Common myeloid progenitor, CD34-positive (primary cell): ENCODE data around the gene FEZF2.

Experiments
- CTCF ChIA-PET: fragments of 350-600 bp; sonication (Branson Sonifier 250); formaldehyde crosslinking; loops from one replicate; lab custom pipeline; 2021; ENCODE audit warnings: antibody characterized with exemption; lab: Charles Lee
- POLR2A ChIA-PET: fragments of 350-600 bp; sonication (Branson Sonifier 250); formaldehyde crosslinking; loops from one replicate; lab custom pipeline; 2021; ENCODE audit warnings: antibody characterized with exemption; lab: Charles Lee
- DNase-seq, 3 donors: peaks; one replicate each; pipeline versions ENCODE4 v3.0.0 to v3.0.0-alpha.2; 2013
- H3K27ac ChIP-seq, 2 experiments: 1 replicate in 1 of 2; 2 replicates in 1 of 2; pipeline ENCODE4 v1.7.0; 2013; ENCODE audit warnings: inconsistent platforms in 2 of 2, low read length in 2 of 2, mild to moderate bottlenecking in 2 of 2, low read depth in 1 of 2, moderate library complexity in 1 of 2; ENCODE audit not compliant: severe bottlenecking in 2 of 2, insufficient read depth in 1 of 2, poor library complexity in 1 of 2
- H3K27me3 ChIP-seq, 5 experiments: replicated peaks in 2 of 5; 1 replicate in 3 of 5; 2 replicates in 2 of 5; pipeline versions ENCODE4 v1.6.1 to v1.7.0; 2013; ENCODE audit warnings: low read length in 4 of 5, mild to moderate bottlenecking in 2 of 5, moderate library complexity in 2 of 5, inconsistent platforms in 1 of 5; ENCODE audit not compliant: insufficient read depth in 5 of 5, control insufficient read depth in 4 of 5
- H3K36me3 ChIP-seq, 4 experiments: 1 replicate in 2 of 4; 2 replicates in 2 of 4; pipeline versions ENCODE4 v1.6.1 to v1.7.0; 2013; ENCODE audit warnings: low read length in 3 of 4, control low read depth in 1 of 4, mild to moderate bottlenecking in 1 of 4; ENCODE audit not compliant: control insufficient read depth in 4 of 4, insufficient read depth in 4 of 4
- H3K4me1 ChIP-seq, 4 experiments: 1 replicate in 3 of 4; 2 replicates in 1 of 4; pipeline versions ENCODE4 v1.6.1 to v1.7.1; 2013; ENCODE audit warnings: low read length in 3 of 4, mild to moderate bottlenecking in 3 of 4, control low read depth in 1 of 4, inconsistent platforms in 1 of 4, moderate library complexity in 1 of 4; ENCODE audit not compliant: control insufficient read depth in 4 of 4, insufficient read depth in 4 of 4; ENCODE audit errors: control extremely low read depth in 1 of 4
- H3K4me3 ChIP-seq, 7 experiments: 1 replicate in 4 of 7; 2 replicates in 3 of 7; pipeline versions ENCODE4 v1.5.1 to v1.7.0; 2013; ENCODE audit warnings: mild to moderate bottlenecking in 7 of 7, low read length in 6 of 7, moderate library complexity in 6 of 7, inconsistent platforms in 2 of 7, low read depth in 2 of 7, control low read depth in 1 of 7; ENCODE audit not compliant: insufficient read depth in 4 of 7, control insufficient read depth in 1 of 7; ENCODE audit errors: extremely low read depth in 1 of 7
- H3K9me3 ChIP-seq, 5 experiments: 1 replicate in 4 of 5; 2 replicates in 1 of 5; pipeline versions ENCODE4 v1.6.1 to v1.7.1; 2013; ENCODE audit warnings: low read length in 4 of 5, mild to moderate bottlenecking in 2 of 5, inconsistent platforms in 1 of 5, low read depth in 1 of 5, moderate library complexity in 1 of 5; ENCODE audit not compliant: control insufficient read depth in 4 of 5, insufficient read depth in 2 of 5; ENCODE audit errors: control extremely low read depth in 1 of 5
- WGBS: methylation state at CpG from one replicate; pipeline ENCODE4 v1.1.5; 2013; ENCODE audit not compliant: insufficient coverage; 5-methylcytosine and 5-hydroxymethylcytosine counted together

FEZF2 gene

GRCh38 chr3:62368705-62369475, 4.5 kb downstream of the FEZF2 start:
- Histone ChIP-seq H3K4me1 (peaks cover 0 to 32% (median 12%) of the 10 kb centered on the region in 4 experiments), H3K36me3 (no peaks in the 10 kb centered on the region), H3K9me3 (peaks cover 0 to 4% (median 0%) of the 10 kb centered on the region in 5 experiments), H3K27me3 (peaks cover 14 to 99% (median 62%) of the 10 kb centered on the region in 5 experiments), H3K4me3 (peak overlapping the region in 2 of 7 experiments; percentile 25 to 38), H3K27ac (no peak overlapping the region)
- CTCF ChIA-PET, result interaction anchor here (0.8 to 1.7 kb wide), 3 partner anchors 10 to 37 kb away, joined by 3 to 5 read pairs (median 4); no protein-coding TSS in a partner anchor
- DNase-seq, result peak in 1 of 3 donors; percentile 32
- POLR2A ChIA-PET, result no interaction called here
- 2% methylated on average over 54 of the region's 58 CpGs for WGBS

- H3K4me1 ChIP-seq, result peaks cover 0 to 27% (median 11%) of the 10 kb centered on the region in 4 experiments
- no peaks in the 10 kb centered on the region for H3K36me3 ChIP-seq
- H3K9me3 ChIP-seq, result peaks cover 0 to 4% (median 0%) of the 10 kb centered on the region in 5 experiments
- H3K27me3 ChIP-seq, result peaks cover 16 to 99% (median 64%) of the 10 kb centered on the region in 5 experiments
- CTCF ChIA-PET, result interaction anchor here (0.8 to 1.7 kb wide), 2 partner anchors 9 to 36 kb away, joined by 3 to 5 read pairs; no protein-coding TSS in a partner anchor
- POLR2A ChIA-PET, result no interaction called here
- no peak overlapping the region for H3K27ac ChIP-seq
- DNase-seq, result no peak
- WGBS, result 10% methylated on average over 17 of the region's 19 CpGs
- no peak overlapping the region for H3K4me3 ChIP-seq
These were observed 5.1 kb downstream of the FEZF2 start for GRCh38 chr3:62368290-62368704.

- ChIA-PET POLR2A (no interaction called here), CTCF (interaction anchor here (0.8 to 1.7 kb wide), 2 partner anchors 8 to 36 kb away, joined by 3 to 5 read pairs; no protein-coding TSS in a partner anchor)
- WGBS, result 2% methylated on average over 16 of the region's 25 CpGs
These were observed 5.6 kb downstream of the FEZF2 start for GRCh38 chr3:62367763-62368195.

GRCh38 chr3:62366126-62366484, 7.2 kb downstream of the FEZF2 start:
- H3K36me3 ChIP-seq, result no peaks in the 10 kb centered on the region
- no peak for DNase-seq
- no peak overlapping the region for H3K27ac ChIP-seq
- 17% methylated on average over 2 of the region's 4 CpGs for WGBS
- H3K4me1 ChIP-seq, result peaks cover 0 to 19% (median 9%) of the 10 kb centered on the region in 4 experiments
- H3K27me3 ChIP-seq, result peaks cover 16 to 93% (median 68%) of the 10 kb centered on the region in 5 experiments
- ChIA-PET CTCF (interaction anchor here (0.8 kb wide), 1 partner anchor 21 kb away, joined by 3 read pairs; no protein-coding TSS in a partner anchor), POLR2A (no interaction called here)
- H3K9me3 ChIP-seq, result peaks cover 0 to 4% (median 0%) of the 10 kb centered on the region in 5 experiments
- no peak overlapping the region for H3K4me3 ChIP-seq

More at GRCh38 chr3:62367763-62368195, 5.6 kb downstream of the FEZF2 start:
- no peak overlapping the region for H3K4me3 ChIP-seq
- no peak for DNase-seq
- H3K27ac ChIP-seq, result no peak overlapping the region
- peaks cover 16 to 99% (median 68%) of the 10 kb centered on the region in 5 experiments for H3K27me3 ChIP-seq
- peaks cover 0 to 27% (median 11%) of the 10 kb centered on the region in 4 experiments for H3K4me1 ChIP-seq
- H3K36me3 ChIP-seq, result no peaks in the 10 kb centered on the region
- H3K9me3 ChIP-seq, result peaks cover 0 to 4% (median 0%) of the 10 kb centered on the region in 5 experiments

GRCh38 chr3:62365391-62366125, 7.8 kb downstream of the FEZF2 start:
- H3K27ac ChIP-seq, result no peak overlapping the region
- no peak overlapping the region for H3K4me3 ChIP-seq
- peaks cover 0 to 18% (median 8%) of the 10 kb centered on the region in 4 experiments for H3K4me1 ChIP-seq
- ChIA-PET POLR2A (no interaction called here), CTCF (interaction anchor here (0.8 kb wide), 1 partner anchor 22 kb away, joined by 3 read pairs; no protein-coding TSS in a partner anchor)
- no peak for DNase-seq
- H3K27me3 ChIP-seq, result peaks cover 16 to 89% (median 64%) of the 10 kb centered on the region in 5 experiments
- H3K9me3 ChIP-seq, result peaks cover 0 to 4% (median 0%) of the 10 kb centered on the region in 5 experiments
- no peaks in the 10 kb centered on the region for H3K36me3 ChIP-seq
- WGBS, result 17% methylated on average over 16 of the region's 16 CpGs

- Histone ChIP-seq H3K27me3 (peaks cover 17 to 84% (median 54%) of the 10 kb centered on the region in 5 experiments), H3K4me1 (peaks cover 0 to 10% (median 5%) of the 10 kb centered on the region in 4 experiments), H3K9me3 (peaks cover 0 to 4% (median 0%) of the 10 kb centered on the region in 5 experiments), H3K36me3 (no peaks in the 10 kb centered on the region), H3K4me3 (no peak overlapping the region), H3K27ac (no peak overlapping the region)
- POLR2A ChIA-PET, result no interaction called here
- no peak for DNase-seq
- CTCF ChIA-PET, result interaction anchor here (1.1 to 1.5 kb wide), 2 partner anchors 15 to 57 kb away, joined by 3 read pairs; no protein-coding TSS in a partner anchor
These were observed 9.2 kb downstream of the FEZF2 start for GRCh38 chr3:62364191-62364590.
